Measurements from ENCODE around the gene SCYGR3.
"Not testable (repeated sequence)": the region's sequence is repeated elsewhere in the genome, so short reads cannot be mapped to it uniquely, and the experiment has no call there.

SCYGR3 gene

DNA sequence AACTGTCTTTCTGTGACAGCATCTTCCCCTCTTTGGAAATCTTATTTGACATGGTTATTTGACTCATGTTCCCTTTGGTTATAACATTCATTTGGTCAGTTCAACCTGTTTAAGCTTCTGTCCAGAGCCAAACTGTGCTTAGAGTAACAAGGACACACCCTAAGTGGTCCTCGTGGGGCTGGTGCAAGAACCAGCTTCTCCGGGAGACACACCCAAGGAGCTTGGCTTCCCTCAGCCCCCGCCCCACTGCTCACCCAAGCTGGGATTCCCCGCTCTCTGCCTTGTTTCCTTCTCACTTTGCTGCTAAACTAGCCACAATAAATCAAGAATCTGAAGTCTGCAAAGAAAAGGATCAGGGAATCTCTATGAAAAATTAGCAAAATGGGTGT is 1.4 kb downstream of the SCYGR3 start:
- DNase-seq (ENCODE audit: low spot score): no peak

DNA sequence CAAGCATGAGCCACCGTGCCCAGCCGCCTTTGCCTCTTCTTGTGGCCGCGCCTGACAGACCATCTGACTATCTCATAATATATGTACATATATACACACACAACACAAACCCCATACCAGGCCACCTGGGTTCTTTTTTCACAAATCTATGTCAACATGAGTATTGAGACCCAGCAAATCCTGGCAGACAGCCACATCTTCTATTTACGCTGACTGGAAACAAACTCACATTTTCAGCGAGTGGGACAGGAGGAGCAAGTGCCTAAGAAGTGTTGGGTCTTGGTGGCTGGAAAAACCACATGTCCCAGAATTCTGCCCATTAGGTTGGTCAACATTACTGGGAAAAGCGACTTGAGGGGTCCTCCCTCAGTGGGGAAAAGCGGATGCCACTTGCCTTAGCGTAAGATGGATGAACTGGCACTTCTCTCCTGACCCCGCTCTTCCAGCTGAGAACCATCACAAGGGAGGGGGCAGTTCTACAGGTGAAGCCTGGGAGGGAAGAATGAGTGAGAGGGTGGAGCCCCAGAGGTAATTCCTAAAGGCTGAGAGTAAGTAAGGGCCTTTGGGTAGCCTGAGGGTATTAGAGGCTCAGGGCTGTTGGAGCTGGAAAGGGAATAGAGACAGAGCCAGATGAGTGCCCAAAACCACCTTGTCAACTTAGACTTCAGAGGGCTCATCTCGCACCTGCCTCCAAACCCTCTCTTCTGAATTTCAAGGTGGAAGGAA is 1.9 kb downstream of the SCYGR3 start:
- DNase-seq (ENCODE audit: low spot score): no peak

DNA sequence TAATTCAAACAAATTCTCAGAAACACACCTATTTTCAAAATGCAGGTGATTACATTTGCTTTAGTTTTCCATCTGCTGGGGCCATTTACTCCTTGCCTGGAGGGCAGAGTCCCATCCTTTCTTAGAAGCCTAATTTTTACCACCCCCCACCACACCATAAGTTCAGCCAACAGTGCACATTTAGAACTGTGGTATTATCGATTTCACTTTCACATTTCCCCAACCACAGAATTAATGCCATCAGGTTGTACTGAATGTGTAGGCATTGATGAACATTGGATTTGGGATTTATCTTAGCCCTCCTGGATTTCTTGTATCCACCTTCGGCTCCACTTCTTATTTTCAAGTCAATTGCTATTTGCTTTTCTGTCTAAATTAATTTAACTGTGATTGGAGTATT is 4.5 kb downstream of the SCYGR3 start:
- no peak for DNase-seq (ENCODE audit: low spot score)

DNA sequence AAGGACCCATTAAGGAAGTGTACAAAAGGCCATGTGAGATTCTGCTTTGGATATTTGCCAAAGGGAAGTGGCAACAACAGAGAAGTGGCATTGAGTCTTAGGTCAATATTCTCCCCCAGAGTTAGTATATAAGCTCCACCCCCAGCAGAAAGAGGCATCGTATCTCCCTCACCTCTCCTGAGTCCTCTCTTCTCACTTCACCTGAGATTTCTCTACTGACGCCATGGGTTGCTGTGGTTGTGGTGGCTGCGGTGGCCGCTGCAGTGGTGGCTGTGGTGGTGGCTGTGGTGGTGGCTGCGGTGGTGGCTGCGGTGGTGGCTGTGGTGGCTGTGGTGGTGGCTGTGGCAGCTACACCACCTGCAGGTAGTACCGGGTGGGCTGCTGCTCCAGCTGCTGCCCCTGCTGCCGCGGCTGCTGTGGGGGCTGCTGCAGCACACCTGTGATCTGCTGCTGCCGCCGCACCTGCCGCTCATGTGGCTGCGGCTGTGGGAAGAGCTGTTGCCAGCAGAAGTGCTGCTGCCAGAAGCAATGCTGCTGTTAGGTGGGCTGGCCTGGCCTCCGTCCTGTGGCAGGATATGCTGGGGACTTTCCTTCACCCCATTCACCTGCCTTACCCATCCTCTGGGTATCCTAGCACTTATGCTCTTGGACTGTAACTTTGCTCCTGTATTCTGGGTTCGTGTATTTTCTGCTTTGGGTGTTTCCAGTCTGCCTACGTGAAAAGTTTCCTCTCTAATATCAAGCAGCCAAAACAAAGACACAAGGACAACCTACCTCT is 5.9 kb downstream of the SCYGR3 start:
- no peak for DNase-seq (ENCODE audit: low spot score)

DNA sequence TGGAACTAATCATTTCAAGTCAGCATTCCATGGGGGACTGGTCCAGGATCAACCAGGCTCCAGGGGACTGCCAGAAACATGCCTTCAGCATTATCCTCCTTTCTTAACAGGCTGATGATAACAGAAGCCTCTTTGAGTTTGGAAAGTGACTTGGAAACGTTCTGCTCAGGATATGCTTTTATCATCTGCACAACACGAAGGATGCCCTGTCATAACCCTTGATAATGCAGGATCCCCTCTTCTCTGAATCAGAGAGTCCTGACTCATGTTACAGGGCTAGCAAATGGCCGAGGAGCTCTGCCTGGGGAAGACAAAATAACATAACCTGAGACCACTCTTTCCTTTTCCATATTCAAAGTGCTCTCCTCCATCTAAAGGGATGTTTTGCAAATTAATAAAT is 6.7 kb downstream of the SCYGR3 start:
- no peak for DNase-seq (ENCODE audit: low spot score)

DNA sequence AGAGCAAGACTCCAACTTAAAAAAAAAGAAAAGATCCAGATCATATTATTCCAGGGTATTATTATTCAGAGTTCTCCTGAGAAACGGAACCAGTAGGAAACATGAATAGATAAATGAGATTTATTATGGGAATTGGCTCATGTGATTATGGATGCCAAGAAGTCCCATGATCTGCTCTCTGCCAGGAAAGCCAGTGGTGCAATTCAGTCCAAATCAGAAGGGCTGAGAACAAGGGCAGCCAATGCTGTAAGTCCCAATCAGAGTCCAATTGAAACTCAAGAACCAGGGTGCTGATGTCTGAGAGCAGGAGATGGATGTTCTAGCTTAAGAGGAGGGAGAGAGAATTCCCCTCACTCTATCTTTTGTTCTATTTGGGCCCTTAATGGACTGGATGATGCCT is 8.2 kb downstream of the SCYGR3 start:
- DNase-seq (ENCODE audit: low spot score): no peak

DNA sequence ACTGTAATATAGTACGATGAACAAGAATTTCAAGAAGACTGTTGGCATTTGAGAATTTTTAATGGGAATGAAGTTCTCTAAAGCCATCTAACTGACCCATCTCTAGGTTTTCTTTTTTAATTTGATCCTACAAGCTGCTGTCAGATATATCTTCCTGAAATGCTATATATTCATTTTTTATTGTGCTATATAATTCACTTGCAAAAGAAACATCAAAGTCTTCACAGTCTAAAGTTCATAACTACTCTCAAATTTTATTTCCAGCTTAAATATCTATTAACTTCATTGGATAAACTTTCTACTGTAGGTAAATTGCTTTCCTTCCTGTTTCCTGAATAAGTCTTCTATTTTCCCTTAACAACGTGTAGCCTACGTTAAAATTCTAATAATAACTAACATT is 12.3 kb downstream of the SCYGR3 start:
- no peak for DNase-seq (ENCODE audit: low spot score)

DNA sequence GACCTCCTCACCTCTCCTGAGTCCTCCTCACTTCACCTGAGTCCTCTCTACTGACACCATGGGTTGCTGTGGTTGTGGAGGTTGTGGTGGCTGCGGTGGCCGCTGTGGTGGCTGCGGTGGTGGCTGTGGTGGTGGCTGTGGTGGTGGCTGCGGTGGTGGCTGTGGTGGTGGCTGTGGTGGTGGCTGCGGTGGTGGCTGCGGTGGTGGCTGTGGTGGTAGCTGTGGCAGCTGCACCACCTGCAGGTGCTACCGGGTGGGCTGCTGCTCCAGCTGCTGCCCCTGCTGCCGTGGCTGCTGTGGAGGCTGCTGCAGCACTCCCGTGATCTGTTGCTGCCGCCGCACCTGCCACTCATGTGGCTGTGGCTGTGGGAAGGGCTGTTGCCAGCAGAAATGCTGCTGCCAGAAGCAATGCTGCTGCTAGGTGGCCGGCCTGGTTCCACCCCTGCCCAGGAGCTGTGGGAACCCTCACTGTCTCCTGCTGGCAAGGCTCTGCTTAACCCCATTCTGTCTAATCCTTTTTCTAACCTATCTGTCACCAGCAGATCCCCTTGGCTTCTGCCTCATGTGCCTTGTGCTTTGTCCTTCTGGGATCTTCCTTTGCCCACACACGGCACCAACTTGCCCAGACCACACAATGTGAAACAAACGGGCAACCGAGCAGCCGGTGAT is 15.7 kb downstream of the SCYGR3 start, which contains the start of gene SCYGR2:
Gene SCYGR2 (plus strand): TSS at position 59 of the 669 bp plus-strand sequence. CDS start 0 bp downstream, at position 59.
- not testable (repeated sequence) for DNase-seq (ENCODE audit: low spot score)

DNA sequence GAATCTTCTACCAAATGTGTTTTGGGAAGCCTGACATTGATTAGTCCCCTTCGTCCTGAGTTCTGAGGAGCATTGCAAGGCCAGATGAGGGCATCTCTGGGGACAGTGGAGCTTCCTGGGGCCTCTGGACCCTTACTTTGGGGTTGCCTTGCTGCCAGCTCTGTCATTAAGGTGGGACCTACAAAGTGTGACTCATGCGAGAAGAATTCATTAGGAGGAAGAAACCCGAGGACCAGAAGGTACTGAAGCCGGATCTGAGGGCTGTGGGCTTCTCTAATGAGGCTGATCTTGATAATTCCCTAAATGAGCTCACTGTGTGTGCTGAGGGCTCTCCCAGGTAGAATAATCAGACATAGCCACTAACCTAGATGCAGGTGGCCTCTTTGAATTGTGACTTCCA is 16.6 kb downstream of the SCYGR3 start:
- DNase-seq (ENCODE audit: low spot score): no peak

DNA sequence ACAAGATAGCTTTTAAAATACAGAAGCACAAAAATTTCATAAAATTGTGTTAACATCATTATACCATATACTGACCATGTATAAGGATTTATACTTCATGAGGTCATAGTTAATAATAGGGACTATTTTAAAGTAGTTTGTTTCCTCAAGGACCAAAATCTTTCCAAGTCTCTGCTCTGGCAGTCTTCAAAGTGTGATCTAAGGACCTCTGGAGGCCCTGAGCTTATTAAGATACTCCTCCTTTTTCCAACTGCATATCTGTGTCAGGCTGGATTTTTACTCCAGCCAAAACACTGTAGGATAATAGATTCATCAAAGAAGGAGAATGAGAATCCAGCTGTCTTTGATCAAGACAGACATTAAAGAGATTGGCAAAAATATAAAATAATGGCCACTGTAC is 17.6 kb downstream of the SCYGR3 start:
- DNase-seq (ENCODE audit: low spot score): no peak

DNA sequence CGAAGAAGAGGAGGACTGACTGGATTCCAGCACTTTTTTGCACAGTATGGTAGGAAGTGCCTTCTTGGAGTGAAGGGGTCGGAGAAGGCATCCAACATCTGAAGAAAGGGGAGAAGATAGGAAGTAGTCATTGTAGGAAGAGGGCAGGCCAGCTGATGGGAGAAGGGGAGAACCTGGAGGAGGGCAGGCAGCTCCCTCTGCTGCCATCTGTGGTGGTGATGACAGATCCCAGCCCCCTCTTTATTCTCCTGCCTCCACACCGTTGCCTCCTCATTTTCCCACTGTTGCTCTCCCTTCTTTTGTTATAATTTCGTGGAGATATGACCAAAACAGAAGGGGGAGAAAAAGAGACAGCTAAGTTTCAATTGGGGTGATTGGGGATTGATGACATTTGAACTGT is 18.8 kb downstream of the SCYGR3 start:
- DNase-seq (ENCODE audit: low spot score): no peak

DNA sequence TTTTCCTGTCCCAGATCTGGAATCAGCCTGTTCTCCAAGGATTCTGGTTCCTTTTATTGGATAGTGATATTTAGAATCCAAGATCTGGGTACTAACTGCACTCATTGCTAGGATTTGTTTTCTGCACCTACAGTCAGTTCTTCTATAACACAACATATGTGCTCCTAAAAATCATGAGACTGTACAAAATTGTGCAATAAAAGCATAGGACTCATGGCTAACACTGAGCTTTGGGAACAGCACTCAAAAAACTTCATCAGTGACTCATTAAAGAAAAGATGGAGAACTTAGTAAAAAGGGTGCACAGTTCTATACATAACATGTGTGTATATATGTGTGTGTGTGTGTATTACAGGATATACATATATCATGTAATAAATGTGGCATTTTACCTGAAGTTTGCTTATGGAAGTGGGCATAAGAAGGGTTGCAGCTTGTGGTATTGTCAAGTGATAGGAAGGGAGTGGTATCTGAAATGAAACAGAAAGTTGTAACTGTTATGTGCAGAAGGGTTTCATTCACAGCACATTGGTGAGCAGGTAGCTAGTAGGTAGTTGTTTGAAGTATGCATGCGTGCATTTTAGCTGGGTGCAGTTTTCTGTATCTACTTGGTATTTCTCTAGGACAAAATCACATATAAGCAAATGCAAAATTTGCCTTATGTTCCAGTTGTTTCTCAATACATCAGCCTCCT is 21.8 kb downstream of the SCYGR3 start:
- no peak for DNase-seq (ENCODE audit: low spot score)

DNA sequence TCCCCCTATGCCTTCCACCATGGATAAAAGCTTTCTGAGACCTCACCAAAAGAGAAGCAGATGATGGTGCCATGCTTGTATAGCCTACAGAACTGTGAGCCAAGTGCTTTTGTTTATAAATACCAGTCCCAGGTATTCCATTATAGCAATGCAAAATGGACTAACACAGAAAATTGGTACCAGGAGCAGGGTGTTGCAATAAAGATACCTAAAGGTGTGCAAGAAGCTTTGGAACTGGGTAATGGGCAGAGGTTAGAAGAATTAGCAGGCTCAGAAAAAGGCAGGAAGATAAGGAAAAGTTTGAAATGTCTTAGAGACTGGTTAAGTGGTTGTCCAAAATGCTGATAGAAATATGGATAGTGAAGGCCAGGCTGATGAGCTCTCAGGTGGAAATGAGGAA is 32.3 kb downstream of the SCYGR3 start:
- no peak for DNase-seq (ENCODE audit: low spot score)

DNA sequence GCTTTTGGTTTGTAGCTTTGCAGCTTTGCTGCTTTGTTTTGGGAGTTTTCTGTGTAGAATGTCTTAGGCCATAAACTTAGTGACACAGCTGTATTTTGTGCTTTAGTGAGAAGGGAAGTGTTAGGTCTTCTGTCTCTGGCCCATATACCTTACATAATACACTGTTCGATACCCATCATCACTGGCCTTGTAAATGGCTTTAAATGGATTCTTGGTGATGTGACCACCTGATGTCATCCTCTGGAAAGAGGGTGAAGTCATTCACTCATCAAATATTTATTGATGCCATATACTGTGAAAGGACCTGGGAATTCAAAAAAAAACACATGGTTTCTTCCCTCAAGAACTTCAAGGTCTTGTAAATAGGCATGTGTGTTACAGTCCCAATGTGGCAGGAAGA is 34.8 kb downstream of the SCYGR3 start:
- DNase-seq (ENCODE audit: low spot score): no peak

DNA sequence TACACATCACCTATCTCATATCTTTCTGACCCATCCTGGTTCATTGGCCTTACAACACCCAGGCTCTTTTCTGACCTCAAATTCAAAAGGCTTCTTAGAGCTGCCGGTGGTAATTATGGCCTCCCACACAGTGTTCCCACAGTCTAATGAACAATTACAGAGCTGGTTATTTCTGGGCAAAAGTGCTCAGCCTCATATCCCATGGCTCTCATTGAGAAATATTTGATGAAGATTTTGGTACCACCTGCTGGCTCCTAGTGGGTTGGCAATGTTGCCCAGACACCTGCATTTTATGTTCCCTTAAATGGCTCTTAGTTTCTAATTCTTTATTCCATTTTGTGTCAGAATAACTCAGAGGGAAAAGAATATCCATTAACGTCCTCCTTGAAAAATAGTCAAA is 36.0 kb downstream of the SCYGR3 start:
- DNase-seq (ENCODE audit: low spot score): no peak

DNA sequence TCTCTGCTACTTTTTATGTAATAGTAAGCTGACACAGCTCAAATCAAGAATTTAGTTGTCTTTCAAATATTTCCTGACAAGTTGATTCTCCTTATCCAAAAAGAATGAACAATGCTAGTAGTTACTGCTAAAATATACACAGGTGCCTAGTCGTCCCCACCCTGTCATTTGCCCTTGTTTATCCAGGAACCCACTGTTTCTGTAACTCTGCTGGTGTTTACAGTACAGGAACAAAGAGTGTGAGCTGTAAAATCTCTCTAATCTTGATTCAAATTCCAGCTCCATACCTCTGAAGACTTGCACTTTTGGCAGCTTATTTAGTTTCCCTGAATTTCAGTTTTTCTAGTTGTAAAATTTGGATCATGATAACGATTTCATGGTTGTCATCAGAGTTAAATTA is 37.1 kb downstream of the SCYGR3 start:
- DNase-seq (ENCODE audit: low spot score): no peak

DNA sequence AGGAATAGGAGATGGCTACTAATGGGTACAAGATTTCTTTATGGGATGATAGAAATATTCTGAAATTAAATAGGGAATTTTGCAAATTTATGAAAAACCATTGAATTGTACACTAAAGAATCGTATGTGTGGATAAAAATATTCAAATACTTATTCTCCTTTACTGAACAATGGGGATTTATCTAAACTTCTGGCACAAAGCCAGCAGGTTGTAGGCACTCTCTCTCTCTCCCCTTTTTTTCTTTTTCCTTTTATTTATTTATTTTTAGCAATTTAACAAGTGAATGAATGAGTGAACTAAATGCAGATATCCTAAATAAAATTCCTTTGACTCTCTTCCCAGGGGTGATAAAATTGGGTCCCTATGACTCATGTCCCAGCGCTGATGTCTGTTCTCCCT is 37.8 kb downstream of the SCYGR3 start:
- DNase-seq (ENCODE audit: low spot score): no peak

DNA sequence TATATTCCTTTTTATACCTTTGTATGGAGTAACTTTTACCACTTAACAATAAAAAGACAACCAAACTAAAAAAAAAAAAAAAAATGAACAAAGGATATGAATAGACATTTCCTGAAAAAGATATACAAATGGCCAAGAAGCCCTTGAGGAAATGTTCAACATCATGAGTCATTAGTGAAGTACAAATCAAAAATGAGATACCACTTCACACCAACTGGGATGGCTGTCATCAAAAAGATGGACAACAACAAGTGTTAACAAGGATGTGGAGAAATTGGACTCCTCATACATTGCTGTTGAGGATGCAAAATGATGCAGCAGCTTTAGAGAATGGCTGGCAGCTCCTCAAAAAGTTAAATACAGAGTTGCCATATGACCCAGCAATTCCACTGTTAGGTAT is 38.5 kb downstream of the SCYGR3 start:
- no peak for DNase-seq (ENCODE audit: low spot score)

DNA sequence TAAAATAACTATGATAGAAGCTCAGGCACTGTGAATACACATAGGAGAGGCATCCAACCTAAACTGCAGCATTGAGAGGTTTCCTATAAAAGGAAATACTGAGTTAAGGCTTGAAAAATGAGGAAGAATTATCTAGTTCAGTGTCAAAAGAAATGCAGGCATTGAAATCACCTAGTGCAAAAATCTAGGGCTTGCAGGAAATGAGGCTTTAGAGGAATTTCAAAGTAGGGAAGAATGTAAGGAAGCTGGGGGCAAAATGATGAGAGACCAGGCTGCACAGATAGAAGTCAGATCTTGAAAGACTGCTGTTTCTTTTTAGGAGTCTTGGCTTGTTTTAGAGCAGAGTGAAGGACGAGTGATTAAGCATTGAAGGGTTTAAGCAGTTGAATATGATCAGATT is 44.0 kb downstream of the SCYGR3 start:
- DNase-seq (ENCODE audit: low spot score): no peak

DNA sequence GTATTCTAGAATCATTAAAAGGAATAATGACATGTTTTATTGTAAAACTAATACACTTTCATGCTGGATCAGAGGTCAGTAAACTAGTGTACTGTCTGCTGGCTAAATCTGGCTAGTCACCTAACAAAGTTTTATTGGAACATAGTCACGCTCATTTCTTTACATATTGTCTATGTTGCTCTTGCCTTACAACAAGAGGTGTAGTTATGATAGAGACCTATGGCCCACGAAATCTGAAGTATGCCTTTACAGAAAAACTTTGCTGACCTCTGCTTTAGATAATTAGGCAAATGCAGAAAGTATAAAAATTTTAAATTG is 45.8 kb downstream of the SCYGR3 start:
- DNase-seq (ENCODE audit: low spot score): no peak

DNA sequence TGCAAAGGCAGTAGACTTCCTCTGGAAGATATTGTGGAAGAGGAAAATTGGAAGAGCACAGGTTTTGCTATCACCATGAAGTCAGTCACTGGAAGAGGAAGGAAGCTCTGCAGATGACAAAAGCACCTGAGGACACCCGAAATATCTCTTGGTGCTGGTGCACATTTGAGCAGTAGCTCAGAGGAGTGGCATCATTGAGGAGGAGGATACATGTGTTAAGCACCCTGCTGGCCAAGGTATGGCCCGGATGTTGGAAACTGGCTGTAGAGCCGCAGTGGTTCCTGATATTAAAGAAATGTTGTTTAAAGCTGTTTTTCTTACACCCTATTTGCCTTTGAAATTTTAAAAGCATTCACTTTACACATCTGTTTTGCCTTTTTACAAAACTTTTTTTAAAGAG is 48.6 kb downstream of the SCYGR3 start:
- DNase-seq (ENCODE audit: low spot score): no peak

DNA sequence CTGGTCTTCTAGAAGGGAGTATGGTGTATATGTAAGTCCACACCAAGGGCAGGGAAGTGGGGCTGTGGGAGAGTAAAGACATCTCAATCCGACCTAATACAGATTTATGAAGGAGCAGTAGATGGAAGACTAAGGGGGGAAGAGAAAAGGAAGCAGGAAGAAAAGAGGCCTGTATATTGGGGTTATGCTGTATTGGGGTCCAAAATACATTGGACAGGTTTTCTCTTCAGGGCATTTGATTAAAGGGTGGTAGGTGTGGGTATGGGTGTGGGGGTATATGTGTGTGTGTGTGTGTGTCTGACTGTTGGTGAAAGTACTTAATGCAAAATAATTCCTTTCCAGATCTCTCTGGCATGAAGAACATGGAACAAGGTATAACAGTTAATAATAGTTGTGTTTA is 49.6 kb downstream of the SCYGR3 start:
- DNase-seq (ENCODE audit: low spot score): no peak

Data from ecto neural progenitor cell (in vitro differentiated cells).